Brain microvascular endothelial cell (primary cell): ENCODE measurements around the gene ARFGAP2.

Experiments
- DNase-seq: peaks from one replicate; pipeline ENCODE4 v3.0.0-alpha.2; 2020
- H3K27ac ChIP-seq: fragments of 250-450 bp; sonication (Bioruptor Pico); 2 replicates; pipeline ENCODE4 v1.5.1; 2020; ENCODE audit warnings: mild to moderate bottlenecking, moderate library complexity
- H3K27me3 ChIP-seq: fragments of 250-450 bp; sonication (Bioruptor Pico); replicated peaks from 2 replicates; pipeline ENCODE4 v1.5.1; 2020; ENCODE audit warnings: mild to moderate bottlenecking
- H3K36me3 ChIP-seq: fragments of 250-450 bp; sonication (Bioruptor Pico); replicated peaks from 2 replicates; pipeline ENCODE4 v1.5.1; 2020; ENCODE audit warnings: mild to moderate bottlenecking
- H3K4me3 ChIP-seq: 2 replicates; pipeline ENCODE4 v1.5.1; 2011; ENCODE audit warnings: low read depth, mild to moderate bottlenecking, control low read depth, low read length, moderate library complexity
- in situ Hi-C: cut with HindIII; loops from 2 replicates; pipeline ENCODE4 v1.10.0; 2017; ENCODE audit warnings: low sequenced_read_pairs, low pct_ligation_motif_present
- TF ChIP-seq, protein P1 (sequence below): IDR thresholded peaks from 2 replicates; pipeline ENCODE4 v1.5.1; 2011; ENCODE audit warnings: low read depth, mild to moderate bottlenecking, moderate library complexity, low read length, control low read depth, inconsistent platforms; ENCODE audit errors: missing control alignments

Gene ARFGAP2

DNA sequence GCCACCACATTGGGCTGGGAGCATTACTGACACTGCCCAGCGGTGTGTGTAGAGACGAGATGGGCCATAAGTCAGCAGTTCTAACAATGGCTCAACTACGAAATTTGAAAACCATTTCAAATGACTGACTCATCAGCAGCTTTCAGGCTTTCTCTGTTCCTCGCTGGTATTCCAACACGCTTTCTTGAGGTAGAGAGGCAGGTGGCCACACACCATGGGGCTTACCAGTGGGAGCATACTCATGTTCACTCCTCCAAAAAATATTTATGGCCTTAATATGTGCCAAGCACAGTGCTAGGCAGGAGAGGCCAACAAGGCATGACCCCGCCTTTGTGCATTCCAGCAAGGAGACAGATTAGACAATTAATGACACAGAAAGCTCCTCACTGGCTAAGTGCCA is 20.3 kb downstream of the ARFGAP2 start:
- DNase-seq = no peak
- in situ Hi-C loops = no loop called here
- H3K27me3 ChIP-seq = no peaks in the 10 kb centered on the region
- TF ChIP-seq, protein P1, sequence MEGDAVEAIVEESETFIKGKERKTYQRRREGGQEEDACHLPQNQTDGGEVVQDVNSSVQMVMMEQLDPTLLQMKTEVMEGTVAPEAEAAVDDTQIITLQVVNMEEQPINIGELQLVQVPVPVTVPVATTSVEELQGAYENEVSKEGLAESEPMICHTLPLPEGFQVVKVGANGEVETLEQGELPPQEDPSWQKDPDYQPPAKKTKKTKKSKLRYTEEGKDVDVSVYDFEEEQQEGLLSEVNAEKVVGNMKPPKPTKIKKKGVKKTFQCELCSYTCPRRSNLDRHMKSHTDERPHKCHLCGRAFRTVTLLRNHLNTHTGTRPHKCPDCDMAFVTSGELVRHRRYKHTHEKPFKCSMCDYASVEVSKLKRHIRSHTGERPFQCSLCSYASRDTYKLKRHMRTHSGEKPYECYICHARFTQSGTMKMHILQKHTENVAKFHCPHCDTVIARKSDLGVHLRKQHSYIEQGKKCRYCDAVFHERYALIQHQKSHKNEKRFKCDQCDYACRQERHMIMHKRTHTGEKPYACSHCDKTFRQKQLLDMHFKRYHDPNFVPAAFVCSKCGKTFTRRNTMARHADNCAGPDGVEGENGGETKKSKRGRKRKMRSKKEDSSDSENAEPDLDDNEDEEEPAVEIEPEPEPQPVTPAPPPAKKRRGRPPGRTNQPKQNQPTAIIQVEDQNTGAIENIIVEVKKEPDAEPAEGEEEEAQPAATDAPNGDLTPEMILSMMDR = no peak
- H3K4me3 ChIP-seq = no peak overlapping the region
- H3K27ac ChIP-seq = no peak overlapping the region
- H3K36me3 ChIP-seq = peaks cover 2% of the 10 kb centered on the region

GRCh38 chr11:47155879-47156278 is 20.8 kb downstream of the ARFGAP2 start:
- in situ Hi-C loops = no loop called here
- no peaks in the 10 kb centered on the region for H3K27me3 ChIP-seq
- TF ChIP-seq, protein P1 = no peak
- H3K36me3 ChIP-seq = no peaks in the 10 kb centered on the region
- H3K27ac ChIP-seq = no peak overlapping the region
- DNase-seq = no peak
- no peak overlapping the region for H3K4me3 ChIP-seq

- DNase-seq = no peak
- Histone ChIP-seq H3K4me3 (no peak overlapping the region), H3K27ac (no peak overlapping the region), H3K36me3 (no peaks in the 10 kb centered on the region), H3K27me3 (no peaks in the 10 kb centered on the region)
- TF ChIP-seq, protein P1 = no peak
- in situ Hi-C loops = no loop called here
Measured at GRCh38 chr11:47154616-47155570, 21.8 kb downstream of the ARFGAP2 start.

- Histone ChIP-seq H3K27me3 (no peaks in the 10 kb centered on the region), H3K36me3 (no peaks in the 10 kb centered on the region), H3K4me3 (no peak overlapping the region), H3K27ac (no peak overlapping the region)
- TF ChIP-seq, protein P1 = peak; percentile 99
- in situ Hi-C loops = no loop called here
- DNase-seq = peak; percentile 75
Measured at GRCh38 chr11:47152953-47153950, 23.4 kb downstream of the ARFGAP2 start.

GRCh38 chr11:47152126-47152952 is 24.3 kb downstream of the ARFGAP2 start:
- Histone ChIP-seq H3K4me3 (no peak overlapping the region), H3K27me3 (no peaks in the 10 kb centered on the region), H3K27ac (no peak overlapping the region), H3K36me3 (no peaks in the 10 kb centered on the region)
- no peak for DNase-seq
- TF ChIP-seq, protein P1 = no peak
- in situ Hi-C loops = no loop called here
